Caco-2 (cell line): ENCODE data around the gene SUN2. TPM values are rescaled to one million over a fixed set of nuclear protein-coding genes. Genes with fewer than 3 reads are reported as not detected.

Experiments
- BruUV-seq: library from RNA; stranded (reverse); fragments of 400-500 nt; replicated peaks from 2 replicates; lab custom pipeline; 2021; lab: Mats Ljungman, UMichigan
- CTCF ChIA-PET: fragments of 300-600 bp; sonication (Branson Sonifier 250); formaldehyde crosslinking; loops from one replicate; lab custom pipeline; 2022; ENCODE audit warnings: antibody characterized with exemption; lab: Charles Lee
- POLR2A ChIA-PET: fragments of 300-600 bp; sonication (Branson Sonifier 250); formaldehyde crosslinking; loops from one replicate; lab custom pipeline; 2022; ENCODE audit warnings: antibody characterized with exemption; lab: Charles Lee
- DNase-seq, 2 experiments: peaks; one replicate each; pipeline versions ENCODE4 v3.0.0 to v3.0.0-alpha.2; 2020 to 2022
- H3K27me3 ChIP-seq: replicated peaks from 2 replicates; pipeline ENCODE4 v1.6.0; 2011; ENCODE audit warnings: low read length; ENCODE audit not compliant: control insufficient read depth, insufficient read depth
- H3K36me3 ChIP-seq: 2 replicates; pipeline ENCODE4 v1.5.1; 2011; ENCODE audit warnings: low read length; ENCODE audit not compliant: control insufficient read depth, insufficient read depth
- H3K4me1 ChIP-seq: fragments of 250-450 bp; sonication (Bioruptor Pico); 2 replicates; pipeline ENCODE4 v1.5.1; 2020; ENCODE audit warnings: mild to moderate bottlenecking
- H3K4me3 ChIP-seq: 2 replicates; pipeline ENCODE4 v1.5.1; 2011; ENCODE audit warnings: low read depth, mild to moderate bottlenecking, control low read depth, low read length
- H3K9me3 ChIP-seq: fragments of 250-450 bp; sonication (Bioruptor Pico); 2 replicates; pipeline ENCODE4 v1.5.1; 2020; ENCODE audit warnings: mild to moderate bottlenecking, moderate library complexity
- H3K27ac Mint-ChIP-seq: one replicate; pipeline ENCODE4 v1.8.0; 2022; ENCODE audit warnings: mixed read lengths; ENCODE audit not compliant: unreplicated experiment
- H3K27me3 Mint-ChIP-seq: one replicate; pipeline ENCODE4 v1.8.0; 2022; ENCODE audit warnings: mixed read lengths; ENCODE audit not compliant: insufficient read depth, unreplicated experiment
- H3K36me3 Mint-ChIP-seq: one replicate; pipeline ENCODE4 v1.8.0; 2022; ENCODE audit warnings: mild to moderate bottlenecking, mixed read lengths; ENCODE audit not compliant: insufficient read depth, unreplicated experiment
- H3K4me1 Mint-ChIP-seq: one replicate; pipeline ENCODE4 v1.8.0; 2022; ENCODE audit warnings: low read depth, mixed read lengths; ENCODE audit not compliant: unreplicated experiment
- H3K4me3 Mint-ChIP-seq: one replicate; pipeline ENCODE4 v1.8.0; 2022; ENCODE audit warnings: mild to moderate bottlenecking, moderate library complexity, mixed read lengths; ENCODE audit not compliant: unreplicated experiment
- H3K9me3 Mint-ChIP-seq: one replicate; pipeline ENCODE4 v1.8.0; 2022; ENCODE audit warnings: mixed read lengths; ENCODE audit not compliant: unreplicated experiment
- CTCF ChIP-seq, 2 experiments: fragments of 200-600 bp in 1 of 2; IDR thresholded peaks; 1 replicate in 1 of 2; 2 replicates in 1 of 2; pipeline versions ENCODE4 v1.5.1 to v1.8.0; 2011 to 2022; ENCODE audit warnings: antibody characterized with exemption in 1 of 2, control low read depth in 1 of 2, inconsistent platforms in 1 of 2, low read depth in 1 of 2, low read length in 1 of 2, mild to moderate bottlenecking in 1 of 2, moderate library complexity in 1 of 2; ENCODE audit not compliant: insufficient read depth in 1 of 2, severe bottlenecking in 1 of 2, unreplicated experiment in 1 of 2
- intact Hi-C: fragments of 100-400 bp; cut with micrococcal nuclease; formaldehyde crosslinking; loops from one replicate; pipeline ENCODE4 v1.10.0; 2022; ENCODE audit not compliant: unreplicated experiment
- total RNA-seq: library from RNA; stranded (reverse); gene quantifications from 2 replicates; pipeline ENCODE4 v1.2.3, GENCODE V29; 2022

The SUN2 gene
- total RNA-seq, 1 experiment from 2014 or later, result 67.8 TPM

GRCh38 chr22:38709306-38709705 lies 46.5 kb downstream of the SUN2 start:
- no peaks in the 10 kb centered on the region for H3K27me3 Mint-ChIP-seq
- H3K36me3 ChIP-seq, result peaks cover 4% of the 10 kb centered on the region; the same call in 1 of the 2 replicates
- TF ChIP-seq CTCF (IDR thresholded peaks at IDR 0.05; ENCODE audit: insufficient read depth in 1 of 2, low read depth in 1 of 2, low read length in 1 of 2, severe bottlenecking in 1 of 2, unreplicated experiment in 1 of 2), result no peak
- CTCF ChIA-PET, result no interaction called here
- no peak overlapping the region for H3K4me3 Mint-ChIP-seq
- no peak overlapping the region for H3K4me3 ChIP-seq
- H3K4me1 Mint-ChIP-seq, result peaks cover 23% of the 10 kb centered on the region
- no peaks in the 10 kb centered on the region for H3K9me3 Mint-ChIP-seq
- peaks cover 13% of the 10 kb centered on the region for H3K4me1 ChIP-seq
- no peaks in the 10 kb centered on the region for H3K9me3 ChIP-seq
- POLR2A ChIA-PET, result no interaction called here
- intact Hi-C loops, result loop anchor here (5.0 kb wide), 1 partner anchor 48 kb away; the partner anchor contains the start of gene SUN2
- no peak overlapping the region for H3K27ac Mint-ChIP-seq
- no TSS peak for BruUV-seq
- peaks cover 34% of the 10 kb centered on the region for H3K36me3 Mint-ChIP-seq
- DNase-seq, result no peak
- no peaks in the 10 kb centered on the region for H3K27me3 ChIP-seq

- Histone ChIP-seq H3K4me3 (no peak overlapping the region), H3K36me3 (peaks cover 4% of the 10 kb centered on the region; the same call in 1 of the 2 replicates), H3K4me1 (peaks cover 13% of the 10 kb centered on the region), H3K27me3 (no peaks in the 10 kb centered on the region), H3K9me3 (no peaks in the 10 kb centered on the region)
- CTCF ChIA-PET, result no interaction called here
- no peaks in the 10 kb centered on the region for H3K9me3 Mint-ChIP-seq
- no peaks in the 10 kb centered on the region for H3K27me3 Mint-ChIP-seq
- DNase-seq, result no peak
- no peak for TF ChIP-seq CTCF (IDR thresholded peaks at IDR 0.05; ENCODE audit: insufficient read depth in 1 of 2, low read depth in 1 of 2, low read length in 1 of 2, severe bottlenecking in 1 of 2, unreplicated experiment in 1 of 2)
- no peak overlapping the region for H3K27ac Mint-ChIP-seq
- no TSS peak for BruUV-seq
- peaks cover 23% of the 10 kb centered on the region for H3K4me1 Mint-ChIP-seq
- peak overlapping the region; percentile 89 for H3K4me3 Mint-ChIP-seq
- peaks cover 34% of the 10 kb centered on the region for H3K36me3 Mint-ChIP-seq
- intact Hi-C loops, result loop anchor here (5.0 kb wide), 1 partner anchor 49 kb away; the partner anchor contains the start of gene SUN2
- POLR2A ChIA-PET, result interaction anchor here (1.0 to 1.2 kb wide), 2 partner anchors 10 to 14 kb away, joined by 4 read pairs; no protein-coding TSS in a partner anchor
These were observed 47.8 kb downstream of the SUN2 start for GRCh38 chr22:38707984-38708383.

- Mint-ChIP-seq H3K9me3 (no peaks in the 10 kb centered on the region), H3K36me3 (peaks cover 34% of the 10 kb centered on the region), H3K4me1 (peaks cover 23% of the 10 kb centered on the region), H3K27me3 (no peaks in the 10 kb centered on the region), H3K27ac (no peak overlapping the region), H3K4me3 (peak overlapping the region; percentile 89)
- no peaks in the 10 kb centered on the region for H3K9me3 ChIP-seq
- TSS peak; percentile 32 for BruUV-seq
- H3K36me3 ChIP-seq, result peaks cover 2% of the 10 kb centered on the region; the same call in 1 of the 2 replicates
- H3K4me1 ChIP-seq, result peaks cover 13% of the 10 kb centered on the region
- H3K4me3 ChIP-seq, result peak overlapping the region; percentile 97
- no peak for DNase-seq
- intact Hi-C loops, result loop anchor here (5.0 kb wide), 1 partner anchor 50 kb away; the partner anchor contains the start of gene SUN2
- POLR2A ChIA-PET, result interaction anchor here (0.7 to 1.2 kb wide), 3 partner anchors 9 to 62 kb away, joined by 3 to 4 read pairs (median 4); no protein-coding TSS in a partner anchor
- CTCF ChIA-PET, result no interaction called here
- no peaks in the 10 kb centered on the region for H3K27me3 ChIP-seq
- TF ChIP-seq CTCF (IDR thresholded peaks at IDR 0.05; ENCODE audit: insufficient read depth in 1 of 2, low read depth in 1 of 2, low read length in 1 of 2, severe bottlenecking in 1 of 2, unreplicated experiment in 1 of 2), result no peak
These were observed 48.5 kb downstream of the SUN2 start for GRCh38 chr22:38707346-38707745.
